HG03159 (cell line): ENCODE data around the gene ADAT2.
A peak's percentile ranks its signal among the peaks of the same experiment; 100 is the strongest.

Experiments used
- ATAC-seq: cut with Tn5 transposase; IDR thresholded peaks from one replicate; pipeline ENCODE4 v1.9.1; 2021; ENCODE audit warnings: mild to moderate bottlenecking, moderate library complexity; ENCODE audit not compliant: unreplicated experiment

Gene ADAT2

GRCh38 chr6:143441680-143442545 is 8.6 kb downstream of the ADAT2 start:
- no peak for ATAC-seq

GRCh38 chr6:143441010-143441409 is 9.5 kb downstream of the ADAT2 start:
- ATAC-seq, result no peak

GRCh38 chr6:143432588-143432987 is 17.9 kb downstream of the ADAT2 start:
- ATAC-seq, result no peak

- ATAC-seq, result no peak
These were observed 19.3 kb downstream of the ADAT2 start for GRCh38 chr6:143431226-143431625.

DNA sequence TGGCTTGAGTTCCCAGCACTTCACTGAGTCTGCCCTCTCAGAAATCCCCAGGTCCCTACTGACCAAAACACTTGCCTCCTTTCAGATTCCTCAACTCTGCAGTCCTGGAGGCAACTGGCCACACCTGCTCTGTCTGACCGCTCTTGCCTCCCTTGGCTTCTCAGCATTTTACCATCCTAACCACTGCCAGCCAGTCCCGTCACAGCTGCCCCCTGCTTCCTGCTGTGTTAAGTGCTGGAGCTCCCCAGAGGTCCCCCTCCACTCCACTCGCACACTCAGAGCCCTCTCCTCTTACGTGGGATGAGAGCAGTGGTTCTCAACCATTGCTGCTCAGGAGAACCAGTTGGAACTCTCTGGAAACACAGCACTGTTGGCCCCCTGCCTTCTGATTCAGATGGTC is 20.5 kb downstream of the ADAT2 start:
- ATAC-seq, result no peak

DNA sequence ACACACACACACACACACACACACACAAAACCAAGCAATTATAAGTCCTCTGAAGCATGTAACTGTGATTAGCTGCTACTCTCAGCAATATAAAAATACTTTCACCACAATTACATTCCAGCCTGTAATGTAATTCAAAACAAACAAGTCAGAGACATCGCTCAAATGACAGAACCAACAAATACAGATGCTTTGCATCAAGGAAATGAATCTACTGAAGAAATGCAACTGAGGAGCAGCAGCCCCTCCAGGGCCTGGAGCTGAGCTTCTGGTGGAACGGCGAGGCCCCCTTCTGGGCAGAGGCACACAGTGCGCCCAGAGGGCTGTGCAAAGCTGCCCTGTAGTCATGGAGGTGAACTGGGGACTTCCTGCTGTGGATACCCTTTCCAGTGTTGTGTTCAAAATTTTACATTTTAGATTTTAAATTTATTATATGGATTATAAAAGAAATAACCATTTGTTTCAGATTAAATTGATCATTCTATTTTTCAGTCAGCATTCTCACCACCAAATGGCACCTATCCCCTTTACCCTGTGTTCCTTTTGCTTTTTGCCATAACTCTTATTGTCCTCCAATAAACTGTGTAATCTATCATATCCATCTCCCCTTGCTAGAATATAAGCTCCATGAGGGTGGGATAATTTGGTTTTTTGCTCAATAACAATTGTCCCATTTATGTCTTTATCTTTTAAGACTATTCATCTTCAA is 23.2 kb downstream of the ADAT2 start:
- ATAC-seq, result peak; percentile 100

DNA sequence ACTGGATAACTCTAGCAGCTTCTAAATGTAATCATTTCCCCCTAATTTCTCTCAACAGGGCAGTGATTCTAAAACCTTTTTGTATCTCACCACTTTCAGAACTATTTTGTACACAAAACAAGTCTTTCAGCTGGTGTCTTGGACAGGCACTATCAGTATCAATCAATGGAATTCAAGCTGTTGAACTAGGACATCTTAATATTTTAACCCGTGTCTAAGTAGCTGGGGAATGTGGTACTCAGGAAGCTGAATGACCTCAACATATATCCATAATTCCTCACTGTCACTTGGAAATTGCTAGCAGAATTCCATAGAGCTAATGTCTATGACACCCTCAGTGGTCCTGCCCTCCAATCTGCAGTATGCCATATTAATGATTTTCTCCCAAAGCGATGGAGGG is 24.5 kb downstream of the ADAT2 start:
- ATAC-seq, result no peak

- no peak for ATAC-seq
These were observed 31.0 kb downstream of the ADAT2 start for GRCh38 chr6:143419526-143419925.

GRCh38 chr6:143414769-143415168 is 35.7 kb downstream of the ADAT2 start:
- ATAC-seq, result no peak

- ATAC-seq, result no peak
These were observed 39.6 kb downstream of the ADAT2 start for GRCh38 chr6:143410859-143411270.

- ATAC-seq, result no peak
These were observed 41.7 kb downstream of the ADAT2 start for GRCh38 chr6:143408787-143409162.

GRCh38 chr6:143408151-143408786 is 42.2 kb downstream of the ADAT2 start:
- no peak for ATAC-seq

DNA sequence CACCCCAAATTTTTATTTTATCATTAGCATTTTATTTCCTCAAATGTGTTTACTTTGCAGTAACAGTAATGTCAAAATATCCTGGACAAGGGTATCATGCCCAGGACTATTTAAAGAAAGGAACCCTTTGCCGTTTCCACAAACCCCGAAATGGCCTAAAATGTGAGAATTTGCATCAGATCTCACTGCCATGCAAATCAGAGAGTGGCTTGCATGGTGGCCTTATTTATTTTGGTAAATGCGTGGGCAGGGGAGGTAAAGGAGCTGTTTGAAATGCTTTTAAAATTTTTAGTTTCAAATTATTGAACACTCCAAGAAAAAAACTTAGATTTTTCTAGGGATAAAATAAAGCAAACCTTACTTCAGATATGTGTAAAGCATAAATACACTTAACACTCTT is 43.8 kb downstream of the ADAT2 start:
- ATAC-seq, result no peak

DNA sequence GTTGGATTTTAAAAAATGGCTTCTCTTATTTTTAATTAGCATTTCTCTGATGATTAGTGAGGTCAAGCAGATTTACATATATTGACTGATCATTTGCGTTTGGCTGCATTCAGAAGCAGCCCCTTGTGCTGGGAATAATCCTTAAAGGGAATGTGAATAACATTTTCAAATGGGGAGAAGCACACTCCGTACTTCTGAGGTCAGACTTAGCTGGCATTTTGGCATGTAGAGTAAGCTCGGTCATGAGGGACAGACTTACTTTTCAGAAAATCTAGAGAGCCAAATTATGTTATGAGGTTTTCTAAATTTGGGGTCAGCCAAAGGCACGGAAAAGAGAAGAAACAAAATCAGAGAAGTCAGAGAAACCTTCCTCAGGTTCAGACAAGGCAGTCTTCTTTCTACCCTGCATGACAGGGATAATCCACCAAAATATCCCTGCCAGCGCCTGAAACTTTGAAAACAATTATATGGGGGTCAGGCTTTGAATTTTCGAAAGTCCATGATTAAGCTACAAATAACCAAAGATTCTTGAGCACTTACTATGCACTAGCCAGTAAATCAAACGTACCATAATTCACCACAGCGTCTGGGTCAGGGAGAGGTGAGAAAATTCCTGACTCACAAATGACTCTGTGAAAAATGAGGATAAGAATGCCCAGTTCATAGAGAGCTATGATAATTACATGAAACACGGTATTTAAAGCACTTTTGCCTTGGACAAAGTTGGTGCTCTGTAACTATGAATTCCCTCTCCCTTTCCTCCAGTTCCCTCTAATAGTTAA is 44.9 kb downstream of the ADAT2 start:
- ATAC-seq, result no peak

- no peak for ATAC-seq
These were observed 47.7 kb downstream of the ADAT2 start for GRCh38 chr6:143402721-143403336.

DNA sequence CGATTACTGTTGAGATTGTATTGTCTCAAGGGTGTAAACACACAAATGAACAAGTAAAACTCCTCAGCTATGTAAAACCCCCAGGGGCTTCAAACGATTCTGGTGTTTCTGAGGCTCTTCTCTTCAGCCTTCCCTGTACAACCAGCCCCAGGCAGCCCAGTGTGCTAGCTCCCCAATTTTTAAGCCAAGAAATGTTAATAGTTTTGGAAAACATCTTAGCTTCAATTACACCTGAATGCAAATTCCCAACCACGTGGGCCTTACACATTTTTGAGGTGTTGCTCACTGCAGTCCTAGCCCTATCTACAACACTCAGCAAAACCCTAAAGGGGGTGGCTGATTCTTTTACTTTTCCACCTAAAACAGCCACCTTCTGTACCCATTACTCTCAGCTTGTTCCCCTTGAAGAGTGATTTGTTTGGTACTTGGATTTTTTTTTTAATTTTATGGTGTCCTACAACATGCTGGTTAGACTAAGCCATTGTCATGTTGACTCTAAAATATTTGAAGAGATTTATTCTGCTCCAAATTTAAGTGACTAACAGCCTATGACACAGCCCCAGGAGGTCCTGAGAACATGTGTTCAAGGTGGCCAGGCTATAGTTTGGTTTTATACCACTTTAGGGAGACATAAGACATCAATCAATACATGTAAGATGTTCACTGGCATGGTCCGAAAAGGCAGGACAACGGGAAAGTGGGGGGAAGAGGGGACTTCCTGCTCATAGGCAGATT is 48.7 kb downstream of the ADAT2 start:
- ATAC-seq, result no peak

DNA sequence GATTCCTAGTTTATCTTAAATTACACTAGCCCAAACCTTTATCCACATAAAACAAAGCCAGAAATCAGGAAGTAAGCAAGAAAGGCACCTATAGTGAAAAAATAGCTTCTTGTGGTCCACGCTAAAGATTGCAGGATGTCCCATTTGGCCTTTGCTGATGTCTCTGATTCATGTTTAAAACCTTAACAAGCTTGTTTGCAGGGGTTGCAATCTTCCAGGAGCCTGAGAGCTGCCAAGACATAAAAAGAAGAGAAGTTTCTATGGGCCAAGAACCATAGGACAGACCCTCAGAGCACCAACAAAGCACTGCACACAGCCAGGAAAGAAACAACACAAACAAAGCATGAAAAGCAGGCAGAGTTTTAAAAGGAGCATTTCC is 49.4 kb downstream of the ADAT2 start:
- no peak for ATAC-seq

GRCh38 chr6:143400258-143401067 is 50.0 kb downstream of the ADAT2 start:
- ATAC-seq, result no peak

- no peak for ATAC-seq
These were observed 50.7 kb downstream of the ADAT2 start for GRCh38 chr6:143399775-143400174.
